GM12878 (cell line): ENCODE data around the gene SRGAP2C. TPM values are rescaled to one million over a fixed set of nuclear protein-coding genes. Genes with fewer than 3 reads are reported as not detected.
"Not testable (repeated sequence)": the region's sequence is repeated elsewhere in the genome, so short reads cannot be mapped to it uniquely, and the experiment has no call there.

Source experiments
- ATAC-seq: fragments of 200-7000 bp; cut with Tn5 transposase; 3 replicates; pipeline ENCODE4 v1.9.1; 2020; ENCODE audit warnings: mild to moderate bottlenecking, moderate library complexity
- BruUV-seq: library from RNA; stranded (reverse); fragments of 400-500 nt; replicated peaks from 2 replicates; lab custom pipeline; 2021; lab: Mats Ljungman, UMichigan
- CTCF ChIA-PET: fragments of 300-600 bp; sonication (Branson Sonifier 250); formaldehyde crosslinking; extraction: SDS; loops from one replicate; lab custom pipeline; 2021; ENCODE audit warnings: inconsistent platforms; lab: Yijun Ruan, JAX
- POLR2A ChIA-PET: fragments of 350-600 bp; formaldehyde crosslinking; extraction: SDS; loops from one replicate; lab custom pipeline; 2021; ENCODE audit warnings: inconsistent platforms; lab: Charles Lee
- RAD21 ChIA-PET: fragments of 300-600 bp; sonication (Branson Sonifier 250); formaldehyde crosslinking; loops from one replicate; lab custom pipeline; 2023; ENCODE audit warnings: antibody characterized with exemption; ENCODE audit not compliant: unreplicated experiment; lab: Charles Lee
- SMC1A ChIA-PET: fragments of 300-600 bp; sonication (Branson Sonifier 250); formaldehyde crosslinking; loops from one replicate; lab custom pipeline; 2023; ENCODE audit not compliant: unreplicated experiment, uncharacterized antibody; lab: Charles Lee
- DNase-seq: peaks from one replicate; pipeline ENCODE4 v3.0.0-alpha.2; 2011; ENCODE audit warnings: low read depth, low spot score
- FAIRE-seq: peaks from 3 replicates; lab custom pipeline; 2011; peaks lifted over from hg19 to GRCh38; lab: Jason Lieb, UNC
- H2AFZ ChIP-seq: 2 replicates; pipeline ENCODE4 v1.6.0; 2011; ENCODE audit warnings: low read depth, low read length, control low read depth; ENCODE audit not compliant: control insufficient read depth
- H3K27ac ChIP-seq: 2 replicates; pipeline ENCODE4 v1.5.1; 2011; ENCODE audit warnings: control low read depth; ENCODE audit not compliant: control insufficient read depth, insufficient read depth
- H3K27me3 ChIP-seq, 2 experiments: replicated peaks in 1 of 2; 2 replicates each; pipeline versions ENCODE4 v1.6.0 to v1.6.1; 2011; ENCODE audit warnings: low read length in 1 of 2; ENCODE audit not compliant: control insufficient read depth in 2 of 2, insufficient read depth in 2 of 2
- H3K36me3 ChIP-seq, 2 experiments: 2 replicates each; pipeline ENCODE4 v1.5.1; 2011; ENCODE audit warnings: low read length in 1 of 2; ENCODE audit not compliant: control insufficient read depth in 2 of 2, insufficient read depth in 2 of 2
- H3K4me1 ChIP-seq: 2 replicates; pipeline ENCODE4 v1.6.1; 2011; ENCODE audit warnings: mild to moderate bottlenecking, low read length, moderate library complexity, mixed read lengths; ENCODE audit not compliant: control insufficient read depth, insufficient read depth
- H3K4me2 ChIP-seq: 2 replicates; pipeline ENCODE4 v1.6.0; 2011; ENCODE audit warnings: control low read depth; ENCODE audit not compliant: control insufficient read depth, insufficient read depth
- H3K4me3 ChIP-seq: fragments of 200-600 bp; sonication (generic); 2 replicates; pipeline ENCODE4 v1.5.1; 2016
- H3K79me2 ChIP-seq: 2 replicates; pipeline ENCODE4 v1.6.0; 2011; ENCODE audit warnings: low read length; ENCODE audit not compliant: control insufficient read depth, insufficient read depth
- H3K9ac ChIP-seq: 2 replicates; pipeline ENCODE4 v1.8.0; 2011; ENCODE audit warnings: low read length, control low read depth, mixed read lengths; ENCODE audit not compliant: control insufficient read depth, insufficient read depth
- H3K9me3 ChIP-seq: replicated peaks from 3 replicates; pipeline ENCODE4 v1.5.1; 2011; ENCODE audit warnings: mild to moderate bottlenecking, low read length; ENCODE audit not compliant: control insufficient read depth, insufficient read depth
- H4K20me1 ChIP-seq: 2 replicates; pipeline ENCODE4 v1.6.0; 2011; ENCODE audit not compliant: control insufficient read depth, insufficient read depth
- WGBS: methylation state at CpG from one replicate; pipeline ENCODE4 v1.1.6; 2016; ENCODE audit warnings: low lambda C conversion rate; ENCODE audit not compliant: insufficient replicate concordance, insufficient coverage; ENCODE audit errors: missing lambda C conversion rate; 5-methylcytosine and 5-hydroxymethylcytosine counted together
- in situ Hi-C: fragments of 300-500 bp; cut with MboI; formaldehyde crosslinking; loops from 9 replicates; pipeline ENCODE4 v1.14.3; 2018; ENCODE audit warnings: mixed read lengths
- intact Hi-C: fragments of 100-400 bp; cut with micrococcal nuclease; formaldehyde crosslinking; loops from one replicate; pipeline ENCODE4 v1.14.2; 2022; ENCODE audit not compliant: unreplicated experiment
- polyA plus RNA-seq, 11 experiments: library from polyadenylated mRNA; depleted of rRNA in 4 of 11; unstranded in 6 of 11; stranded (reverse) in 5 of 11; fragments of >200 nt; fragmentation: Nextera tagmentation in 4 of 11; fragmentation: Illumina TruSeq in 1 of 11; extraction: Ambion mirVana in 4 of 11; extraction: Trizol in 1 of 11; gene quantifications; 1 replicate in 1 of 11; 2 replicates in 10 of 11; pipeline versions ENCODE4 v1.2.1 to v1.2.3, GENCODE V29; 2011 to 2016; ENCODE audit warnings: inconsistent platforms in 2 of 11, missing spikeins in 2 of 11, low read depth in 1 of 11
- total RNA-seq, 4 experiments: library from RNA; depleted of rRNA in 3 of 4; stranded (reverse); fragments of >200 nt in 3 of 4; fragmentation: Illumina TruSeq in 1 of 4; extraction: Trizol in 1 of 4; gene quantifications; 2 replicates each; pipeline versions ENCODE4 v1.2.1 to v1.2.3, GENCODE V29; 2013 to 2021

Gene SRGAP2C
- total and polyA plus RNA-seq, 10 of the 15 experiments (the other 5 are each of a cell fraction or from before 2014, with no cell fraction given): 0.82 to 7.6 (median 2.3) TPM

DNA sequence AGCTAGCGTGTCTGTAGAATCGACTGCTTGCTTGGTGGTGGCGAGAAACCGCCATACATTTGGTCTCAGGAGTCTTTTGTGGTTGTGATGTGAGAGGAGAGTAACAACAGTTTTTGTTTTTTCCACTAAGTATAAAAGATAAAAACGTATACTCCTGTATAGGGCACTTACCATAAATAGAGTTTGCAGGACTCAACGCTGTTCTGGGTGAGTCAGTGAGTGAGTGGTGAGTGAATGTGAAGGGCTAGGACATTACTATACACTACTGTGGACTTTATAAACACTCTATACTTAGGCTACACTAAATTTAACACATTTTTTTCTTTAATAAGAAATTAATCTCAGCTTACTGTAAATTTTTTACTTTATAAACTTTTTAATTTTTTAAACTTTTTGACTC is 44.4 kb upstream of the SRGAP2C start:
- SMC1A ChIA-PET, POLR2A ChIA-PET, intact Hi-C loops: not testable (repeated sequence)

DNA sequence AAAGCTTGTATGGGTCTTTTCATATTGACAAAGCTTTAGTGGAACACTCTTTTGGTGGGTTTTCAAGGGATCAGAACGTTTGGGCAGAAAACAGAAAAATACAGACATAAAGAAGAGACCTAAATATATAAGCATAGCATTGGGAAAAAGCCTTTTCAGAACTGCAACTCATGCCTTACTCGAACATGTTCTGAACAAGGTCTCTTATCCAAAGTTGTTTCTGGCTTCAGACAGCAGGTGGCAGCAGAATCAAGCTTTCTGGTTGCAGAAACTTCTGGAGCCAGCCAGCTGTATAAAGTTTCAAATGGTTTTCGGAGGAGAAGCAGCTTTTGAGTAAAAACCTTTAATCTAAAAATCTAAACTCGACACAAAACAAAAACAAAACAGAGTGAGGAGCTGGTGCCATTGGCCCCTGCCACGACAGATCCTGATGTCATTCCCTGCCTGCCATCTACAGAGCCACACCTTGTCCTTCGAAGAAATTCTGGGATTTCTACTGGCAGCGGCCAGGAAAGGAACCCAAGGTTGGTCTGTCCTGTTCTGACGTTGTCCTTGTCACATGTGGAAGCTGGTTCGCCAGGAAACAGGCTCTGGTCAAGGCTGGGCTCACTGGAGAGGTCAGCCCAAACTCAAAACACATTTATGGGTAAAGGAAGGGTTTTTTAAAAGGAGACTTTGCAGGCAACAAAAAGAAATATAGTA is 36.1 kb upstream of the SRGAP2C start:
- DNase-seq, BruUV-seq, H3K9ac ChIP-seq, H3K27me3 ChIP-seq, SMC1A ChIA-PET, H3K36me3 ChIP-seq, in situ Hi-C loops, H3K4me2 ChIP-seq, H4K20me1 ChIP-seq, H3K9me3 ChIP-seq, H3K4me1 ChIP-seq, H3K79me2 ChIP-seq, intact Hi-C loops, H2AFZ ChIP-seq, POLR2A ChIA-PET, CTCF ChIA-PET, H3K4me3 ChIP-seq, RAD21 ChIA-PET, FAIRE-seq, H3K27ac ChIP-seq: not testable (repeated sequence)
- WGBS: 0% methylated on average over 1 of the region's 9 CpGs
- ATAC-seq: peak; percentile 77

More for the DNA sequence above, 44.4 kb upstream of the SRGAP2C start:
- FAIRE-seq, H2AFZ ChIP-seq, H3K27me3 ChIP-seq, H3K4me2 ChIP-seq, H3K79me2 ChIP-seq, DNase-seq, H3K36me3 ChIP-seq, BruUV-seq, H3K4me1 ChIP-seq, CTCF ChIA-PET, H3K4me3 ChIP-seq, H4K20me1 ChIP-seq, H3K9me3 ChIP-seq, H3K27ac ChIP-seq, ATAC-seq, RAD21 ChIA-PET, H3K9ac ChIP-seq, in situ Hi-C loops: not testable (repeated sequence)
- WGBS: no CpG with 5 or more reads among the region's 6 CpGs

DNA sequence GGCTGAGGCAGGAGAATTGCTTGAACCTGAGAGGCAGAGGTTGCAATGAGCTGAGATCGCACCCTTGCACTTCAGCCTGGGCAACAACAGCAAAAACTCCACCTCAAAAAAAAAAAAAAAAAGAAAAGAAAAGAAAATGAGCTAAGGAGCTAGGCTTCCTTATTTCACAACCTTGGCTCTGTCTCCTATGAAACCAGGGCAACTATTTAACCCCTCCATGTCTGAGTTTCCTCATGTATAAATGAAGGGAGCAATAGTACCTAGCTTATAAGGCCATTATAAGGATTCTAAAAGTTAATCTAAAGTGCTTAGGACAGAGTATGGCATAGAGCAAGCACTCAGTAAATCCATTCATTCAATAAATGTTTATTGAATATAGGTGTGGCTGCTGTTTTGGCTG is 33.5 kb upstream of the SRGAP2C start:
- POLR2A ChIA-PET, H3K4me1 ChIP-seq, BruUV-seq, H2AFZ ChIP-seq, H4K20me1 ChIP-seq, FAIRE-seq, SMC1A ChIA-PET, H3K79me2 ChIP-seq, CTCF ChIA-PET, RAD21 ChIA-PET, H3K9ac ChIP-seq, ATAC-seq, H3K27me3 ChIP-seq, in situ Hi-C loops, intact Hi-C loops, H3K9me3 ChIP-seq, H3K36me3 ChIP-seq, H3K4me2 ChIP-seq, DNase-seq, H3K4me3 ChIP-seq, H3K27ac ChIP-seq: not testable (repeated sequence)
- WGBS: no CpG with 5 or more reads among the region's 1 CpG

DNA sequence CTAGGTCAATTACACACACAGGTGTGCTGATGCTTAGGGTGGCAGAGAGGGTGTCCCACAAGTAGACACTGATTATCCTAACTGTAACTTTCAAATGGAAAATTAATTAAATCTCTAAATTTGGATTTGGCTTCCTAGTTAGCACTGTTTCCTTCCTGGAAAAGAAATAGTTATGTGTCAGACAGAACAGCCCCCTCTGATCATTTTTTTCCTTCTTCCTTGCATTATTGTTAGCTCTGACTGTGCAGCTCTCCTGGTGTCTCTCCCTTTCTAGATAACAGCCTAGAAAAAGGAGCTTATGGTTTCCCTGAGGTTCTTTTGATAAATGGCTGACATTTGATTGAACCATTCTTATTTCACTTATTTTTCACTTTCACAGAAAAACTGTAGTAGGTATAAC is 32.0 kb upstream of the SRGAP2C start:
- H3K9ac ChIP-seq, H4K20me1 ChIP-seq, H3K27ac ChIP-seq, FAIRE-seq, H2AFZ ChIP-seq, H3K36me3 ChIP-seq, ATAC-seq, H3K79me2 ChIP-seq, H3K4me1 ChIP-seq, SMC1A ChIA-PET, BruUV-seq, POLR2A ChIA-PET, H3K4me3 ChIP-seq, H3K9me3 ChIP-seq, intact Hi-C loops, DNase-seq, RAD21 ChIA-PET, H3K27me3 ChIP-seq, CTCF ChIA-PET, H3K4me2 ChIP-seq, in situ Hi-C loops: not testable (repeated sequence)
